SK-N-SH (cell line): ENCODE data around the gene N4BP3. TPM values are rescaled to one million over a fixed set of nuclear protein-coding genes. Genes with fewer than 3 reads are reported as not detected.

Experiments
- CTCF ChIA-PET: fragments of 300-600, 350-600 bp; formaldehyde crosslinking; extraction: SDS; loops from one replicate; lab custom pipeline; 2021; lab: Yijun Ruan, JAX
- POLR2A ChIA-PET: fragments of 350-600 bp; sonication (Branson Sonifier 250); formaldehyde crosslinking; extraction: SDS; loops from one replicate; lab custom pipeline; 2020; ENCODE audit warnings: antibody characterized with exemption, inconsistent platforms; lab: Yijun Ruan, JAX
- DNase-seq: peaks from one replicate; pipeline ENCODE4 v3.0.0; 2012
- H2AFZ ChIP-seq: fragments of 200-600 bp; sonication (generic); 2 replicates; pipeline ENCODE4 v1.8.1; 2016; ENCODE audit warnings: antibody characterized with exemption, mild to moderate bottlenecking, low read depth
- H3F3A ChIP-seq: fragments of 200-600 bp; sonication (generic); replicated peaks from 2 replicates; pipeline ENCODE3; 2016; ENCODE audit warnings: antibody characterized with exemption, mild to moderate bottlenecking; ENCODE audit not compliant: insufficient read depth
- H3K27ac ChIP-seq, 2 experiments: fragments of 200-500 bp in 1 of 2; fragments of 200-600 bp in 1 of 2; sonication (Bioruptor generic) in 1 of 2; sonication (generic), shearing (Covaris generic) in 1 of 2; 2 replicates each; pipeline versions ENCODE4 v1.5.1 to v1.6.1; 2014 to 2016; ENCODE audit warnings: low read depth in 2 of 2, inconsistent platforms in 1 of 2, low read length in 1 of 2, mild to moderate bottlenecking in 1 of 2, mixed read lengths in 1 of 2
- H3K27me3 ChIP-seq: fragments of 200-600 bp; sonication (generic), shearing (Covaris generic); 2 replicates; pipeline ENCODE4 v1.6.1; 2016; ENCODE audit warnings: mixed run types; ENCODE audit not compliant: insufficient read depth
- H3K36me3 ChIP-seq, 2 experiments: fragments of 200-500 bp in 1 of 2; fragments of 200-600 bp in 1 of 2; sonication (Bioruptor generic) in 1 of 2; sonication (generic) in 1 of 2; replicated peaks in 1 of 2; 2 replicates each; pipeline versions ENCODE3 to v1.5.1; 2014 to 2016; ENCODE audit warnings: low read length in 1 of 2, mild to moderate bottlenecking in 1 of 2; ENCODE audit not compliant: insufficient read depth in 2 of 2, control insufficient read depth in 1 of 2
- H3K4me1 ChIP-seq, 2 experiments: fragments of 200-500 bp in 1 of 2; fragments of 200-600 bp in 1 of 2; sonication (Bioruptor generic) in 1 of 2; sonication (generic), shearing (Covaris generic) in 1 of 2; 2 replicates each; pipeline versions ENCODE4 v1.5.1 to v1.6.1; 2014 to 2016; ENCODE audit warnings: low read depth in 1 of 2, low read length in 1 of 2, mixed run types in 1 of 2; ENCODE audit not compliant: insufficient read depth in 2 of 2, control insufficient read depth in 1 of 2
- H3K4me2 ChIP-seq: fragments of 200-600 bp; sonication (generic), shearing (Covaris generic); 2 replicates; pipeline ENCODE4 v1.6.1; 2017; ENCODE audit warnings: mixed run types
- H3K4me3 ChIP-seq, 2 experiments: fragments of 200-500 bp in 1 of 2; fragments of 200-600 bp in 1 of 2; sonication (Bioruptor generic) in 1 of 2; sonication (generic), shearing (Covaris generic) in 1 of 2; 2 replicates each; pipeline versions ENCODE4 v1.5.1 to v1.8.1; 2014 to 2016; ENCODE audit warnings: low read depth in 2 of 2, inconsistent platforms in 1 of 2, low read length in 1 of 2, mild to moderate bottlenecking in 1 of 2, mixed read lengths in 1 of 2, moderate library complexity in 1 of 2
- H3K79me2 ChIP-seq: fragments of 200-600 bp; sonication (generic); 2 replicates; pipeline ENCODE4 v1.8.1; 2017; ENCODE audit warnings: mild to moderate bottlenecking; ENCODE audit not compliant: insufficient read depth
- H3K9ac ChIP-seq: fragments of 200-600 bp; sonication (generic); 2 replicates; pipeline ENCODE4 v1.6.1; 2017; ENCODE audit warnings: mixed run types
- H3K9me2 ChIP-seq: fragments of 200-600 bp; sonication (generic); 2 replicates; pipeline ENCODE4 v1.6.1; 2017; ENCODE audit warnings: mixed run types
- H3K9me3 ChIP-seq: fragments of 200-600 bp; sonication (generic); 2 replicates; pipeline ENCODE4 v1.6.1; 2017; ENCODE audit warnings: mixed run types, mild to moderate bottlenecking, moderate library complexity
- H4K20me1 ChIP-seq: fragments of 200-600 bp; sonication (generic); 2 replicates; pipeline ENCODE4 v1.6.1; 2017; ENCODE audit warnings: mild to moderate bottlenecking, mixed run types; ENCODE audit not compliant: insufficient read depth
- CHD2 ChIP-seq: fragments of 150-350 bp; IDR thresholded peaks from 2 replicates; pipeline ENCODE4 v1.6.1; 2018; ENCODE audit warnings: low read length; ENCODE audit not compliant: partially characterized antibody
- EP300 ChIP-seq, 2 experiments: IDR thresholded peaks; 2 replicates each; pipeline versions ENCODE4 v1.4.0 to v1.6.1; 2012; ENCODE audit warnings: borderline replicate concordance in 1 of 2, low read depth in 1 of 2, low read length in 1 of 2
- FOSL2 ChIP-seq: IDR thresholded peaks from 2 replicates; pipeline ENCODE4 v1.4.0; 2012; ENCODE audit warnings: low read depth, mild to moderate bottlenecking, moderate library complexity, borderline replicate concordance
- GABPA ChIP-seq: IDR thresholded peaks from 2 replicates; pipeline ENCODE4 v1.4.0; 2012; ENCODE audit warnings: low read depth, mild to moderate bottlenecking
- GATA2 ChIP-seq: sonication (generic); formaldehyde crosslinking; IDR thresholded peaks from 2 replicates; pipeline ENCODE4 v1.5.0; 2020; ENCODE audit warnings: mild to moderate bottlenecking, missing genetic modification reagents
- IRF3 ChIP-seq: fragments of 150-350 bp; IDR thresholded peaks from 2 replicates; pipeline ENCODE4 v1.6.1; 2016; ENCODE audit warnings: mild to moderate bottlenecking, low read depth, low read length
- NFIC ChIP-seq: IDR thresholded peaks from 2 replicates; pipeline ENCODE4 v1.4.0; 2012; ENCODE audit warnings: borderline replicate concordance
- RCOR1 ChIP-seq: fragments of 150-350 bp; IDR thresholded peaks from 2 replicates; pipeline ENCODE4 v1.6.1; 2017; ENCODE audit warnings: antibody characterized with exemption, low read length
- REST ChIP-seq: IDR thresholded peaks from 2 replicates; pipeline ENCODE4 v1.6.1; 2012; ENCODE audit warnings: mild to moderate bottlenecking, low read depth, low read length, moderate library complexity
- RFX5 ChIP-seq: IDR thresholded peaks from 2 replicates; pipeline ENCODE4 v1.6.1; 2012; ENCODE audit warnings: mild to moderate bottlenecking, improper control_type of control experiment, low read length
- RXRA ChIP-seq: IDR thresholded peaks from 2 replicates; pipeline ENCODE4 v1.4.0; 2012; ENCODE audit warnings: low read depth, mild to moderate bottlenecking, borderline replicate concordance
- SIN3A ChIP-seq: IDR thresholded peaks from 2 replicates; pipeline ENCODE4 v1.6.1; 2012; ENCODE audit warnings: low read depth, mild to moderate bottlenecking, low read length, moderate library complexity, borderline replicate concordance
- TAF1 ChIP-seq: IDR thresholded peaks from 2 replicates; pipeline ENCODE4 v1.6.1; 2012; ENCODE audit warnings: low read depth, mild to moderate bottlenecking, low read length, moderate library complexity, borderline replicate concordance
- TEAD4 ChIP-seq: IDR thresholded peaks from 2 replicates; pipeline ENCODE4 v1.4.0; 2012; ENCODE audit warnings: mild to moderate bottlenecking, borderline replicate concordance; ENCODE audit not compliant: insufficient read depth
- YY1 ChIP-seq: IDR thresholded peaks from 2 replicates; pipeline ENCODE4 v1.4.0; 2012; ENCODE audit warnings: low read depth, mild to moderate bottlenecking
- WGBS: methylation state at CpG from one replicate; pipeline ENCODE4 v1.1.6; 2017; ENCODE audit warnings: low lambda C conversion rate; 5-methylcytosine and 5-hydroxymethylcytosine counted together
- polyA plus RNA-seq, 3 experiments: library from polyadenylated mRNA; depleted of rRNA; stranded (reverse); fragments of >200 nt; gene quantifications; 2 replicates each; pipeline ENCODE4 v1.2.3, GENCODE V29; 2012
- TF ChIP-seq, protein P1 (sequence below): IDR thresholded peaks from 2 replicates; pipeline ENCODE4; 2012
- TF ChIP-seq, protein P2 (sequence below): IDR thresholded peaks from 2 replicates; pipeline ENCODE4 v1.4.0; 2012; ENCODE audit warnings: low read depth, borderline replicate concordance

Gene N4BP3
- polyA plus RNA-seq, 1 of the 3 experiments (the other 2 are of a cell fraction) = 0.28 TPM

DNA sequence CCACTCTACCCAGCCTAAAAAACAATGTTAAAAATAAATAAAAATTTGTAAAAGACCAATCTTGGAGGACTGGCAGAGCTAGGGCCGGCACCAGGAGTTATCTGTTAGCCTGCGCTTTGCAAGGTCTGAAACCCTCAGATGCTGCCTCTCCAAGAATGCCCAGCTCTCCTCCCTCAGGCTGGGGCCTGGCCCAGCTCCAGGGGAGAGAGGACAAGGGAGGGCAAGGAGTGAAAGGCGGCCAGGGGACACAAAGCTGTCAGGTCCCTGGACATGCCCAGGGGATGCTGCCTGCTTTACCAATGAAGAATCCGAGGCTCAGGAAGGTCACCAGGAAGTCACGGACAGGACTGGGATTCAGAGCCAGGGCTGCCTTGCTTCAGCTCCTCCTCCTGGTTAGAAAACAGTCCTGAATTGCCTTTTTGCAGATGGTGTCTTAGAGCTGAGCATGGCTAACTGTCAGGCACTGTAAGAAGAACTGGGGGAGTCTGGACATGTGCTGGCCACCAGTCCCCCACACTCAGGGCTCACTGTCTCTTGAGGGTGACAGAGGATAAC lies 5.5 kb upstream of the N4BP3 start:
- peak; percentile 63 for DNase-seq
- H3K4me2 ChIP-seq = no peak overlapping the region
- H3K9ac ChIP-seq = no peak overlapping the region
- H3F3A ChIP-seq = no peaks in the 10 kb centered on the region
- ChIA-PET POLR2A (interaction anchor here (0.7 kb wide), 1 partner anchor 45 kb away, joined by 3 read pairs; no protein-coding TSS in a partner anchor), CTCF (interaction anchor here (0.7 to 4.4 kb wide), 4 partner anchors 9 to 38 kb away, joined by 3 to 38 read pairs (median 12); no protein-coding TSS in a partner anchor)
- H3K79me2 ChIP-seq = no peaks in the 10 kb centered on the region
- no peak overlapping the region for H3K4me3 ChIP-seq
- no peaks in the 10 kb centered on the region for H3K9me3 ChIP-seq
- no peak overlapping the region for H3K27ac ChIP-seq
- TF ChIP-seq YY1 (no peak), FOSL2 (no peak), TAF1 (no peak), REST (no peak), CHD2 (no peak), EP300 (IDR thresholded peaks at IDR 0.05; ENCODE audit: borderline replicate concordance in 1 of 2, low read depth in 1 of 2, low read length in 1 of 2) (no peak), TEAD4 (no peak), SIN3A (no peak), RFX5 (no peak), RCOR1 (no peak), GABPA (no peak), NFIC (no peak), RXRA (no peak), GATA2 (CRISPR knock-in tag) (no peak), IRF3 (no peak)
- TF ChIP-seq, protein P1, sequence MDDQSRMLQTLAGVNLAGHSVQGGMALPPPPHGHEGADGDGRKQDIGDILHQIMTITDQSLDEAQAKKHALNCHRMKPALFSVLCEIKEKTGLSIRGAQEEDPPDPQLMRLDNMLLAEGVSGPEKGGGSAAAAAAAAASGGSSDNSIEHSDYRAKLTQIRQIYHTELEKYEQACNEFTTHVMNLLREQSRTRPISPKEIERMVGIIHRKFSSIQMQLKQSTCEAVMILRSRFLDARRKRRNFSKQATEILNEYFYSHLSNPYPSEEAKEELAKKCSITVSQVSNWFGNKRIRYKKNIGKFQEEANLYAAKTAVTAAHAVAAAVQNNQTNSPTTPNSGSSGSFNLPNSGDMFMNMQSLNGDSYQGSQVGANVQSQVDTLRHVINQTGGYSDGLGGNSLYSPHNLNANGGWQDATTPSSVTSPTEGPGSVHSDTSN = no peak
- TF ChIP-seq, protein P2, sequence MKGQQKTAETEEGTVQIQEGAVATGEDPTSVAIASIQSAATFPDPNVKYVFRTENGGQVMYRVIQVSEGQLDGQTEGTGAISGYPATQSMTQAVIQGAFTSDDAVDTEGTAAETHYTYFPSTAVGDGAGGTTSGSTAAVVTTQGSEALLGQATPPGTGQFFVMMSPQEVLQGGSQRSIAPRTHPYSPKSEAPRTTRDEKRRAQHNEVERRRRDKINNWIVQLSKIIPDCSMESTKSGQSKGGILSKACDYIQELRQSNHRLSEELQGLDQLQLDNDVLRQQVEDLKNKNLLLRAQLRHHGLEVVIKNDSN = no peak
- H3K36me3 ChIP-seq = no peaks in the 10 kb centered on the region
- H4K20me1 ChIP-seq = no peaks in the 10 kb centered on the region
- H2AFZ ChIP-seq = no peak overlapping the region
- no peaks in the 10 kb centered on the region; the same call in 1 of the 2 replicates for H3K27me3 ChIP-seq
- H3K4me1 ChIP-seq = peaks cover 0 to 18% of the 10 kb centered on the region in 2 experiments; a peak in 1 of 4 replicates
- 48% methylated on average over 5 of the region's 5 CpGs for WGBS
- no peaks in the 10 kb centered on the region for H3K9me2 ChIP-seq
